NB4 (cell line): ENCODE data around the gene ADCY5.

Experiments used
- CTCF ChIP-seq: IDR thresholded peaks from one replicate; pipeline ENCODE4 v1.5.1; 2012; ENCODE audit warnings: low read depth, low read length
- MYC ChIP-seq: IDR thresholded peaks from 2 replicates; pipeline ENCODE4 v1.6.1; 2011; ENCODE audit warnings: low read depth, low read length
- POLR2A ChIP-seq: IDR thresholded peaks from 2 replicates; pipeline ENCODE4 v1.6.1; 2011; ENCODE audit warnings: mild to moderate bottlenecking; ENCODE audit not compliant: insufficient read length; ENCODE audit errors: extremely low read depth

- peak; percentile 43 for TF ChIP-seq CTCF
- TF ChIP-seq POLR2A: no peak
- TF ChIP-seq MYC: no peak
Observed at GRCh38 chr3:123365450-123366143, 83.3 kb downstream of the ADCY5 start.
